OCI-LY1 (cell line): ENCODE results near the gene LRRC59.

Source experiments
- H2AFZ ChIP-seq: fragments of 200-600 bp; sonication (generic), shearing (Covaris generic); 2 replicates; pipeline ENCODE4 v1.6.0; 2014; ENCODE audit warnings: antibody characterized with exemption, mild to moderate bottlenecking, low read length
- H3F3A ChIP-seq: fragments of 200-600 bp; sonication (generic), shearing (Covaris generic); 2 replicates; pipeline ENCODE4 v1.6.0; 2014; ENCODE audit warnings: mild to moderate bottlenecking, antibody characterized with exemption, low read length, moderate library complexity; ENCODE audit not compliant: insufficient read depth
- H3K27ac ChIP-seq: fragments of 200-600 bp; sonication (generic); 2 replicates; pipeline ENCODE4 v1.5.1; 2014; ENCODE audit warnings: low read length, mixed run types, mild to moderate bottlenecking, low read depth; ENCODE audit not compliant: poor library complexity, severe bottlenecking
- H3K27me3 ChIP-seq: fragments of 200-600 bp; sonication (generic); 2 replicates; pipeline ENCODE4 v1.6.0; 2014; ENCODE audit warnings: antibody characterized with exemption, mild to moderate bottlenecking, low read length, moderate library complexity; ENCODE audit not compliant: insufficient read depth
- H3K36me3 ChIP-seq: fragments of 200-600 bp; sonication (generic); 2 replicates; pipeline ENCODE4 v1.6.1; 2014; ENCODE audit warnings: mild to moderate bottlenecking, antibody characterized with exemption, low read length, moderate library complexity, mixed read lengths; ENCODE audit not compliant: insufficient read depth
- H3K4me1 ChIP-seq: fragments of 200-600 bp; sonication (generic); 2 replicates; pipeline ENCODE4 v1.5.1; 2014; ENCODE audit warnings: mild to moderate bottlenecking, low read length, moderate library complexity; ENCODE audit not compliant: insufficient read depth, severe bottlenecking
- H3K4me2 ChIP-seq: fragments of 200-600 bp; sonication (generic), shearing (Covaris generic); 2 replicates; pipeline ENCODE4 v1.6.1; 2014; ENCODE audit warnings: low read length
- H3K4me3 ChIP-seq: fragments of 200-600 bp; sonication (generic); 2 replicates; pipeline ENCODE4 v1.5.1; 2014; ENCODE audit warnings: low read length, low read depth, mild to moderate bottlenecking, mixed read lengths; ENCODE audit not compliant: poor library complexity, severe bottlenecking
- H3K79me2 ChIP-seq: fragments of 200-600 bp; shearing (Covaris generic); 2 replicates; pipeline ENCODE4 v1.6.1; 2016; ENCODE audit warnings: mixed run types, low read length, mixed read lengths; ENCODE audit not compliant: insufficient read depth
- H3K9ac ChIP-seq: fragments of 200-600 bp; sonication (generic), shearing (Covaris generic); 2 replicates; pipeline ENCODE4 v1.6.1; 2014; ENCODE audit warnings: mild to moderate bottlenecking, low read length, mixed read lengths
- H3K9me2 ChIP-seq: fragments of 200-600 bp; sonication (generic), shearing (Covaris generic); 2 replicates; pipeline ENCODE4 v1.6.1; 2014; ENCODE audit warnings: low read depth, mild to moderate bottlenecking, low read length, mixed read lengths
- H3K9me3 ChIP-seq: fragments of 200-600 bp; shearing (Covaris generic); 2 replicates; pipeline ENCODE4 v1.6.1; 2014; ENCODE audit warnings: low read length, mixed read lengths
- H4K20me1 ChIP-seq: fragments of 200-600 bp; sonication (generic), shearing (Covaris generic); 2 replicates; pipeline ENCODE4 v1.6.0; 2016; ENCODE audit warnings: mild to moderate bottlenecking, low read length; ENCODE audit not compliant: insufficient read depth
- EZH2 ChIP-seq: fragments of 200-600 bp; sonication (generic), shearing (Covaris generic); IDR thresholded peaks from 2 replicates; pipeline ENCODE4 v1.8.0; 2017; ENCODE audit warnings: borderline replicate concordance, mixed run types, mild to moderate bottlenecking, antibody characterized with exemption, low read length, moderate library complexity, mixed read lengths
- TF ChIP-seq, protein P1 (sequence below): fragments of 200-600 bp; sonication (generic), shearing (Covaris generic); IDR thresholded peaks from 2 replicates; pipeline ENCODE4 v1.5.1; 2017; ENCODE audit warnings: mild to moderate bottlenecking, antibody characterized with exemption, low read length, moderate library complexity, mixed read lengths

The LRRC59 gene

GRCh38 chr17:50375858-50376538, 21.3 kb downstream of the LRRC59 start:
- TF ChIP-seq, protein P1, sequence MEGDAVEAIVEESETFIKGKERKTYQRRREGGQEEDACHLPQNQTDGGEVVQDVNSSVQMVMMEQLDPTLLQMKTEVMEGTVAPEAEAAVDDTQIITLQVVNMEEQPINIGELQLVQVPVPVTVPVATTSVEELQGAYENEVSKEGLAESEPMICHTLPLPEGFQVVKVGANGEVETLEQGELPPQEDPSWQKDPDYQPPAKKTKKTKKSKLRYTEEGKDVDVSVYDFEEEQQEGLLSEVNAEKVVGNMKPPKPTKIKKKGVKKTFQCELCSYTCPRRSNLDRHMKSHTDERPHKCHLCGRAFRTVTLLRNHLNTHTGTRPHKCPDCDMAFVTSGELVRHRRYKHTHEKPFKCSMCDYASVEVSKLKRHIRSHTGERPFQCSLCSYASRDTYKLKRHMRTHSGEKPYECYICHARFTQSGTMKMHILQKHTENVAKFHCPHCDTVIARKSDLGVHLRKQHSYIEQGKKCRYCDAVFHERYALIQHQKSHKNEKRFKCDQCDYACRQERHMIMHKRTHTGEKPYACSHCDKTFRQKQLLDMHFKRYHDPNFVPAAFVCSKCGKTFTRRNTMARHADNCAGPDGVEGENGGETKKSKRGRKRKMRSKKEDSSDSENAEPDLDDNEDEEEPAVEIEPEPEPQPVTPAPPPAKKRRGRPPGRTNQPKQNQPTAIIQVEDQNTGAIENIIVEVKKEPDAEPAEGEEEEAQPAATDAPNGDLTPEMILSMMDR, result no peak
- no peak for TF ChIP-seq EZH2
- no peak overlapping the region for H3K9ac ChIP-seq
- H3K9me3 ChIP-seq, result no peaks in the 10 kb centered on the region
- no peak overlapping the region for H2AFZ ChIP-seq
- no peaks in the 10 kb centered on the region for H3K27me3 ChIP-seq
- H3K4me3 ChIP-seq, result no peak overlapping the region
- H3F3A ChIP-seq, result no peaks in the 10 kb centered on the region
- peaks cover 21% of the 10 kb centered on the region for H3K4me1 ChIP-seq
- no peak overlapping the region for H3K27ac ChIP-seq
- H3K79me2 ChIP-seq, result peaks cover 12% of the 10 kb centered on the region
- no peaks in the 10 kb centered on the region for H4K20me1 ChIP-seq
- H3K4me2 ChIP-seq, result no peak overlapping the region
- H3K9me2 ChIP-seq, result no peaks in the 10 kb centered on the region
- peaks cover 29% of the 10 kb centered on the region for H3K36me3 ChIP-seq

- Histone ChIP-seq H3K4me3 (peak overlapping the region; percentile 87), H3F3A (no peaks in the 10 kb centered on the region), H3K36me3 (peaks cover 29% of the 10 kb centered on the region), H3K9me3 (no peaks in the 10 kb centered on the region), H3K79me2 (peaks cover 12% of the 10 kb centered on the region), H3K4me2 (peak overlapping the region; percentile 96), H3K27ac (peak overlapping the region; percentile 81), H3K9me2 (no peaks in the 10 kb centered on the region), H4K20me1 (no peaks in the 10 kb centered on the region), H2AFZ (no peak overlapping the region), H3K4me1 (peaks cover 21% of the 10 kb centered on the region), H3K27me3 (no peaks in the 10 kb centered on the region), H3K9ac (peak overlapping the region; percentile 91)
- no peak for TF ChIP-seq EZH2
- TF ChIP-seq, protein P1, result no peak
Observed at GRCh38 chr17:50373705-50374104, 23.6 kb downstream of the LRRC59 start.

DNA sequence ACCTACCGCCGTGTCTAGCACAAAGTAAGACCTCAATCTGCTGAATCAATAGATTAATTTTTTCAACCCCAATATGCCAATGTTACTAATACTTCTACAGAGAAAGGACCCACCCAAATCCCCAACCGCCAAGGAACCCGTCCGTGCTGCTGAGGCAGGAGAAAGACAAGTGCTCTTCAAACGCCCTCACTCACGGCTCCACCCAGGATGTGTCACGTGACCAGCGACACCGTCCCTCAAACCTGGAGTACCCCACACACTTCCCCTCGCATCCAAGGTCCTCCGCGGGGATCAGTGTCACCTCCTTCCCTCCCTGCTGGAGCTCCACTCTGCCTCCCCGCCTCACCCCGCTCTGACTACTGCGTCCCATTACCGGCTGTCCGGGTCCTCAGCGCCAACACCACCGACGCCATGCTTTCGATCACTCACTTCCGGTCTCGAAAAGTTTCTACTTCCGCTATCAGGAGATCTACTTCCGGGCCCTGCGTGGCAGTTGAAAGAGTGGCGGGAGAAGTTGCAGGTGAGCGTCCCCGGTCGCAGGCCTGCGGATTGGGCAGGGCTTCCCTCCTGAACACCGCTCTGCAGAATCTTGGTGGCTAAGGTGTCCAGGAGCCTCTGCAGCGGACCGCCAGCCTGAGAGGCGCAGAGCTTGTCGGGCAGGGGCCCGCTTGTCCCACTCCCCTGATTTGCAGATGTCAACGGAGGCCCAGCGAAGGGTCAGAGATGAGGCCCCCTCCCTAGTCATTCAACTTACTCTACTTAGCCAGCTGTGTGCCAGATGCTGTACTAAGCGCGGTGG, 24.4 kb downstream of the LRRC59 start, which contains the start of the genes EME1 and MRPL27:
Gene EME1, plus strand, starts transcription at position 472 of the 799 bp plus-strand sequence. CDS start 1,980 bp downstream, outside the sequence.
Gene MRPL27, minus strand, starts transcription at position 427 of the 799 bp plus-strand sequence. Its CDS starts 14 bp downstream, at position 413.
- Histone ChIP-seq H3K9ac (peak within 1 kb of the TSS; percentile 91), H3K27ac (peak within 1 kb of the TSS; percentile 81), H3F3A (no peaks in the 10 kb centered on the region), H4K20me1 (no peaks in the 10 kb centered on the region), H2AFZ (no peak within 1 kb of the TSS), H3K36me3 (peaks cover 31% of the 10 kb centered on the region), H3K4me1 (peaks cover 21% of the 10 kb centered on the region), H3K27me3 (no peaks in the 10 kb centered on the region), H3K4me3 (peak within 1 kb of the TSS; percentile 87), H3K9me3 (no peaks in the 10 kb centered on the region), H3K4me2 (peak within 1 kb of the TSS; percentile 96), H3K79me2 (peaks cover 12% of the 10 kb centered on the region), H3K9me2 (no peaks in the 10 kb centered on the region)
- TF ChIP-seq, protein P1, result no peak
- no peak for TF ChIP-seq EZH2
